Measurements from ENCODE around the gene NFE2. TPM values are rescaled to one million over a fixed set of nuclear protein-coding genes. Genes with fewer than 3 reads are reported as not detected.
"Not testable (repeated sequence)": the region's sequence is repeated elsewhere in the genome, so short reads cannot be mapped to it uniquely, and the experiment has no call there.

NFE2 gene
- total RNA-seq, 6 experiments from 2014 or later: 0.46 to 2.8 (median 0.99) TPM

- H3K27ac ChIP-seq: peak within 1 kb of the TSS; percentile 73 to 81 (median 76)
- H3K4me3 ChIP-seq: peak within 1 kb of the TSS; percentile 47 to 93 (median 69)
- under 1% methylated on average over 31 of the region's 34 CpGs for WGBS (ENCODE audit: insufficient coverage, low coverage, low lambda C conversion rate, missing lambda C conversion rate)
- peaks cover 0 to 29% (median 12%) of the 10 kb centered on the region in 4 donors for H3K4me1 ChIP-seq
- no peaks in the 10 kb centered on the region for H3K27me3 ChIP-seq
- ATAC-seq: peak; percentile 95 to 99 (median 97)
- H3K9me3 ChIP-seq: no peaks in the 10 kb centered on the region
- no peaks in the 10 kb centered on the region for H3K36me3 ChIP-seq
- DNase-seq: peak; percentile 91 to 96 (median 94)
- TF ChIP-seq CTCF (IDR thresholded peaks at IDR 0.05) (peak; percentile 68 to 82 (median 78)), POLR2A (IDR thresholded peaks at IDR 0.05) (peak; percentile 63)
- intact Hi-C loops (cut with DNase I): no loop called here
These were observed 24.0 kb upstream of the NFE2 start, which contains the start of gene COPZ1 for GRCh38 chr12:54324617-54325441. TSS of gene COPZ1 (plus strand) at chr12:54325131. CDS start at chr12:54325164, 33 bp downstream.

- no peaks in the 10 kb centered on the region for H3K9me3 ChIP-seq
- H3K4me1 ChIP-seq: peaks cover 0 to 7% (median 0%) of the 10 kb centered on the region in 4 donors
- no peak overlapping the region for H3K27ac ChIP-seq
- no peak overlapping the region for H3K4me3 ChIP-seq
- TF ChIP-seq CTCF (IDR thresholded peaks at IDR 0.05) (no peak), POLR2A (IDR thresholded peaks at IDR 0.05) (no peak)
- DNase-seq (no peak), ATAC-seq (no peak)
- no peaks in the 10 kb centered on the region for H3K27me3 ChIP-seq
- H3K36me3 ChIP-seq: no peaks in the 10 kb centered on the region
- 91% methylated on average over 5 of the region's 5 CpGs for WGBS (ENCODE audit: insufficient coverage, low coverage, low lambda C conversion rate, missing lambda C conversion rate)
- intact Hi-C loops (cut with DNase I): no loop called here
These were observed 20.5 kb upstream of the NFE2 start for GRCh38 chr12:54321363-54321762.

GRCh38 chr12:54312309-54312708 is 11.5 kb upstream of the NFE2 start:
- H3K4me1 ChIP-seq; H3K27me3 ChIP-seq; H3K4me3 ChIP-seq; DNase-seq; H3K36me3 ChIP-seq; H3K27ac ChIP-seq; ATAC-seq; intact Hi-C loops (cut with DNase I); H3K9me3 ChIP-seq: not testable (repeated sequence)
- WGBS (ENCODE audit: insufficient coverage, low coverage, low lambda C conversion rate, missing lambda C conversion rate): 90% methylated on average over 3 of the region's 7 CpGs

- Histone ChIP-seq H3K27me3 (no peaks in the 10 kb centered on the region), H3K9me3 (no peaks in the 10 kb centered on the region), H3K36me3 (no peaks in the 10 kb centered on the region), H3K27ac (no peak overlapping the region), H3K4me3 (no peak overlapping the region), H3K4me1 (peaks cover 0 to 4% (median 0%) of the 10 kb centered on the region in 4 donors)
- WGBS (ENCODE audit: insufficient coverage, low coverage, low lambda C conversion rate, missing lambda C conversion rate): 51% methylated on average over 2 of the region's 2 CpGs
- no peak for DNase-seq
- ATAC-seq: no peak
- TF ChIP-seq POLR2A (IDR thresholded peaks at IDR 0.05) (no peak), CTCF (IDR thresholded peaks at IDR 0.05) (no peak)
- intact Hi-C loops (cut with DNase I): no loop called here
These were observed 10.2 kb upstream of the NFE2 start for GRCh38 chr12:54311051-54311450.
